OCI-M2 (cell line): ENCODE results near the gene NEIL3.

Source experiments
- DNase-seq: peaks from one replicate; lab custom pipeline; 2025; ENCODE audit not compliant: unreplicated experiment; lab: John Stamatoyannopoulos, UW

NEIL3 gene

DNA sequence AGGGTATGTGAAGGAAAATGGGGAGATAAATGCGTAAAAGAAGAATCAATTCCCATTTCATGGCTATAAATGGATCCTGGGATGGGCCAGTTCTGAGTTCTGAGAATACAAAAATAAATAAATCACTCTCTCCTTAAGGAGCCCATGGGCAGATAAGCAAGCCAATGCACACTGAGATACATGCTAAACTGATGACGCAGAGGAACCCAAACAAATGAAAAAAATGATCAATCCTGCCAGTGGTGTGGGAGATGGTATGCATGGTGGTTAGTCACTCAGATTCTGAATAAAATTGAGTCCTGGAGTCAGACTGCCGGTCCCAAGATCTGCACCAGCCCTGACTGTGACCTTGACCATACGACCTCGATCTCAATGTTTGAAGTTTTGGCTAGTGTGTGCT lies 59.7 kb downstream of the NEIL3 start:
- DNase-seq = no peak

DNA sequence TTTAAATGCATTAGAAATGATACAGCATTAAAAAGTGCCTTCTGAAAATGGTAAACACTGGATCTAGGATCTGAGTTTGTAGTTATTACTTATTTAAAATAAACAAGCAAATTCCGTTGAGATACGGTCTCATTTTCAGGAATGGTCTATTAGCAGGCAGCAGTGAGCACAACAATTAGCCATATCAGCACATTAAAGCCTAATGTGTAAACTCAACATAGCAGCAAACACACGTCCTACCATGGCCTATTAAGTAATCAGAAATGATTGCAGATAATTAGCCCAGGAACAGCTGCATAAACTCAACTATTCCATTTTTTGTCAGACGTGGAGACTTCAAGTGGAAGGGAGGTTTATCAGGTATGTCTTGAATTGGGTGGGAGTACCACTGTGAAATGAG lies 61.8 kb downstream of the NEIL3 start:
- DNase-seq = no peak

DNA sequence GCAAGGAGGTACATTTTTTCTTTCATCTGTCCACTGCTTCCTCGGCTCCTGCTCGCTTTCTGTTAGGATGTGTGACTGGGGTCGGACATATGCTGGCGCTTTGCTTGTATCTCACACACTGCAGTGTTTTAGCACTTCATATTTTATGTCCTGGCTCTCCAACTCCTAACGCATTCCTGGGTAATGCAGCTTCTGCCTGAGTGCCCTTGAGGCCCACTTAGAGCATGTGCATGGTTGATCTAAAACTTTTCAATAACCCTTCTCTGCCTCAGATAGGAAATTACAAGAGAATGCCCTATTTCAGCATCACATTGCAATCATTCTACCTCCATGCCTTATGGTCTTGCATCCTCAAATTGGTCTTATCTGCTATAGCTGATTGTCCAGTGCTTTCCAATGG lies 65.3 kb downstream of the NEIL3 start:
- DNase-seq = no peak

DNA sequence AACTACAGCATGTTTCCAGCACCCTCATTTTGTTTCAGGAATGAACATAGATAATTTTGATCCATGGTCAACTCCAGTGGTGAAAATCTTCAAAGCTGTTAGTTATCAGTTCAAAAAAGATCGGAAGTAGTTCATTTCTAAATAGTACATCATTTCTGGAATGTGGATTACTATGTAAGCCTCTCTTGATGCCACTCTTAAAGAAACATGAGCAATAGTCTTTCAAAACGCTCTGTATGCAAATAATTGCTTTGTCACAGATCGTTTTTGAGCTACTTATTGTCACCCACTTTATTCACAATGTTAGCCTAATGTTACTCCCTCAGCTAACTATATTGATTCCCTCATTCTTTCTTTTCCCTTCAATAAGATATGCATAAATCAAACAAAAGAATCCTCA lies 65.7 kb downstream of the NEIL3 start:
- no peak for DNase-seq

DNA sequence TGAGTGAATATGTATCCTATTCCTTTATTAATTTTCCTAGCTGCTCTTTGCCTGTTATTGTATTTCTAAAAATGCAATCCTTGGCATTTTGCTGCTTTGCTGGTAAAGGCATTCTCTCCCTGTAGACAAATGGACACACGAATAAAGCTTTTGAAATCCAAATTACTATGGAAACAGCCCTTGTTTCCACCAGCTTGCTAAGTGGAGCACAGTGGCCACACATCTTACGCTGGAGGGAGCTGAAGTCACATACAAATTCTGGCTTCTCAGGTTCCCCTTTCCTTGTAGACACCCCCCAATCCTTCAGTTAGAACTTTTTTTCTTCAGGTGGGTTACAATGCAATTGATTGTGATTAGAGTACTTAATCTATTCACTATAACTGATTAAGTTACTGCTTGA lies 66.3 kb downstream of the NEIL3 start:
- DNase-seq = no peak

DNA sequence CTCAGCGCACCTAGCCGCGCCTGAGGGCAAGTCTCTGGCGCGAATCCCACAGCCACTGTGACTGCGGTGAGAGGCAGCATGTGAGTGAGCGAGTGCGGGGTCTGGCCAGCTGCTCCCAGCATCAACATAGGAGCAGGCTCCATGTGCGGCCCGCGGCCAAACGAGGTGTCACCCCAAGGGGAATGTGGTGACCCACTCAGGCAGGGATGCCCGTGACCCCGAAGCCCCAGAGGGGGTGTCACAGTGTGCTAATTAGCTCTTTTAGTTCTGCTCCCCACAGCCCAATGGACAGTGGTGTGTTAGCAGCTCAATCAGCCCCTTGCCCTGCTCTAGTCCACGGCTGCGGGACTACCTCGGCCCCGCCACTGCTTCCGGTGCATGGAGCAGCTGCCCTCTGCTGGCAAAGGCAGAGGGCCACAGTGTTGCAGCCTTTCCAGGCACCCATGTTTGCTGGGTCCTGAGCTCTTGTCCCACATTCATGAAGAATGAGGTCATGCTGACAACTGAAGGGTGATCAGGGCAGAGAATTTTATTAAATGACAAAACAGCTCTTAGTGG lies 71.1 kb downstream of the NEIL3 start:
- no peak for DNase-seq

DNA sequence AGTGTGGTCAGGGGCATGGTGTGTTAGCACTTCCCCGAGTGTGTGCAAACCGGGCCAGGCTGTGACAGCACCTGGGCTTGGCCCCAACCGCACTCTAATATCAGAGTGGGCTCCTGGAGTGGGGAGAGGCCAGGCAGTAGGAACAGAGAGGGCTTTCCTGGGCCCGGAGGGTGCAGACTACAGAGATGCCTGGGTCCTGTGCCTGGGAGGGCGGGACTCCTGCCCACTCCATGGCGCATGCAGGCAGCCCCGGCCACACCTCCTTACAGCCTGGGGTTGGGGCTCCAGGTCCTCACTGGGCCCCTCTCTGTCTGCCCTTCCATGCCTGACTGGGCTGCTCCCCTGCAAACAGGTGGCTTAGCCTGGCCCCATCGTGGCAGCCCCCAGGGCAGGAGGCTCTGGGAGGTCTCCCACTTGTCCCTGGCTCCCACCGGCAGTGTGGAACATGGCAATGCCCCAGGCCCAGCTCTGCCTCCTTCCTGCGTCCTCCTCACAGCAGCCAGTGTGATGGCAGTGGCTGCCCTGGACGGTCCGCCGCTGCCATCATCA lies 72.2 kb downstream of the NEIL3 start:
- no peak for DNase-seq

DNA sequence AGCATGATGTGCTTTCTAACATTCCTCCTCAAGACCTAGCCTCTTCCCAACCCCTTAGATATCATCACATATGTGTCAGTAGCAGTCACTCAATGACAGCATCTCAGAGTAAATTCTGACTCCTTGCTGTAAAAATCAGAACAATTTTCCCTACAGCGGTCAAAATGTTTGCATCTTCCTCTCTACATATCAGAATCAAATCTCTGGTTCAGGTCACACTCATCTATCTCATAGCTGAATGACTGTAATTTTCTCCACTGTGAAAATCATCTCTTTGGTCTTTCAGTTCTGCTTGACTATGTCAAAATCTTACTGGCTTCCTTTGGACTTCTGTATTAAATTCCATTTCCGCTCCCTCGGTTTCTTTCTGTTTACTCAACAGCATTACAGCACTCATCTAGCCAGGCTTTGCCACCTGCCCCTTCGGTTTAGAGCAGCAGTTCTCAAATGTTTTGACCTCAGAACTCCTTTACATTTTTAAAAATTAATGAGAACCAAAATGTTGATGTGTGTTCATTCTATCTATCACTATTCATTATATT lies 75.3 kb downstream of the NEIL3 start:
- no peak for DNase-seq

DNA sequence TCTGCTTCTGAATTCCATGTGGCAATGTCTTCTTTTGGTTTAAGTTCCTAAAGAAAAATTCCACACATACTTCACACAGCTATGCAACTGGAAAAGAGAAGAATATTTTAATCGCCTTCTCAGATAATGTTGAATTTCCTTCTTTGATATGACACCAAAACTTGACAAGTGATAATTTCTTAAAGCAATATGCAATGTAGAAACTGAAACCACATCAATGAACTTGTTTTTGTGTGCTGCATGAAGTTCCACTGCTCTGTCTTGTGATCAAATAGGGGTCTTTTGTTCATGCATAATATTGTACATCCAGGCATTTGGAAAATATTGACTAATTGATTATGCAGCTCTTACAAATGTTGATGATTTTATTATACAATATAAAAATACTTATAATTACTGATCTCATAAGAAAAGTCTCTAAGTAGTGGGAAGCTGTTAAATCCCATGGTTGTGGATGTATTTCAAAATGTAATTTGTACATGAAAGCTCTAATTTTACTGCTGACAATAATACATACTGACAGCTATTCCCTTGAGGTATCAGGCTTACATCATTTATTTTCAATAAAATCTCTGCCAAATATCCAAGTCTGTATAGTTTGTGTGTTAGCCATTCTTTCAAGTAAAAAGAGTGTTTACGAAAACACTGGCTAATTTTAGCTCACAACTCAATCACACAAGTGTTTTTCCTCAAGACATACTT lies 76.1 kb downstream of the NEIL3 start:
- no peak for DNase-seq

DNA sequence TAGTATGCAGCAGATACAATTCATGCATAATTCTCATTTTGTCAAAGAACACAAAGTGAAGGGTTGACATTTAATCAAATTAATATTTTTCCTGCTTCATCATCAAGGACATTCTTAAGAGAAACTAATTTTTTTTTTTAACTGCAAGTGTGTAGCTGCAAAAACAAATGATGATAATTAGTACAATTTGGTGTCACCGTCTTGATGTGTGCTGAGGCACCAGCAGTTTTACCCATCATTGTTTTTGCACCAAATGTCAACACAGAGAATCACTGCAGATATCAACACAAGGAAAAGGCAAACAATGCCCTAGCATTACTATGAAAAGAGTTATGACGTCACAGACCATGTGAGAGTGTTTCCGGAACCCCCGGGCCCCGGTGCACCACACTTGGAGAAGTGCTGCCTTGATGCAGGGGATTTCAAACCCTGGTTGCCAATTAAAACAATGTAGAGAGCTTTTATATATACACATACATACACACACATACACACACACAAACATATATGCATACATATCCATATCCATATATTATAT lies 76.7 kb downstream of the NEIL3 start:
- DNase-seq = no peak

DNA sequence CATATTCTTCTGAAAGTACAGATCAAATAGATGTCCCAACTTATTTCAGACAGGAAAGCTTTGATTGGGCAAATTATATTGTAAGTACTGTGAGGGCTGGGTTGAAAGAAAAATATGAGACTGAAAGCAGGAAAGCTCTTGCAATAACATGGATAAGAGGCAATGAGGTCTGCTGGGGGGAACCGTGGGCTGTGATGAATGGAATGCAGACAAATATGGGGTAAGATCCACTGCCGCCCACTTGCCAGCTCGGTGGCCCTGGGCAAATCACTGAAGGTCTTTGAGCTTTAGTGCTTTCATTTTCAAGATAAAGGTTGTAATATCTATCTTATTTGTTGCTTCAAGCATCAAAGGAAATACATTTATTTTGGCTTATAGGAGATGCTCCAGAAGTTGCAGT lies 81.6 kb downstream of the NEIL3 start:
- no peak for DNase-seq

DNA sequence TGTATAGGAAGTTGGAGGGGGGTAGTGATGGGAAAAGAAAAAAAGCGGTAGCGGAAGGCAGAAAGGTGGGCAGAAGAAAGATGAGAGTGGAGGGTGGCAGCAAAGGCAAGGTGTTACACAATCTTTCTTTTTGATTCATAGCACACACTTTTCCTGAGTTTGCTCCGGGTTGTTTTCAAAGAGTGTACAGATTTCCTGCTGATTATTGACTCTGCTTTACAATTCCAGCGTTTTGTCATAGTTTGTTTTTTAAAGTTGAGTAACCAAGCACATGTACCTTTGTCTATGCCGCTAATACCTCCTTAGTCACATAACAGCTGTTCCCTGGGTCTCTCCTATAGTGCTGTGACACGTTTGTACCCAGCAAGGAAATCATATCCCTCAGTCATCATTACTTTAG lies 82.3 kb downstream of the NEIL3 start:
- DNase-seq = no peak

DNA sequence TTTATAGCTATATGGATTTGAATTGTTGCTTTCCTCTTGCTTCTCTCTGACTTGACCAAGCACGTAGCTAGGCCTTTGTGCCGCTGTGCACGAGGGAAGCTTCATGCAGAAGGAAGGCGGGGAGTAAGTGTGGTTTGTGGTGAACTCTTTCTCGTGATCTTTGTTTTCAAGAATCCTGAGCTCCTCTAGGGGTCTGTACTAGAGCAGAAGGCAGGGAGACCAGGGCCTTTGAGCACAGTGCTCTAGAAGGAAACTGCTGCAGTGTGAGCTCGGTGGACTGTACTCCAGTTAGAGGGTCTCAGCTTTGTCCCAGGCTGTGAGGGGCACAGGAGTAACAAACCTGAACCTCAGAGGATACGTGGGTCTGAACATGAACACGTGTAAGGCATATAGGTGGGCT lies 83.6 kb downstream of the NEIL3 start:
- no peak for DNase-seq

DNA sequence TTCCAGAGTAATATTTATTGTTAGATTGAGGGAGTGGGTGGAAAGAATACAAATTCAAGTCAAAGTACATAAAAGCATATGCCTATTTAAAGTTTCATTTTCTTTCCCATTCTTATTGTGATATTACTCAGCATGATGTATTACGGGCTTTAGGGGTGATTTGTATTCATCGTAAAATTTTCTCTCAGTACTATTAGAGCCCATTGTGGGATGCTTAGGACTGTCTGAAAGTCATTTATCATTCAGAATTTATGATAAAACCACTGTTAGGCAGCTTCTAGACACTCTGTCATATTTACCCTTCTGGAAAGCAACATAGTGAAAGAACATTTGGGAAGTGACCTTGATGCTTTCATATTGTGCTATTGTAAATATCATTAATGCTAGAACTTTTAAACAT lies 86.7 kb downstream of the NEIL3 start:
- DNase-seq = no peak

DNA sequence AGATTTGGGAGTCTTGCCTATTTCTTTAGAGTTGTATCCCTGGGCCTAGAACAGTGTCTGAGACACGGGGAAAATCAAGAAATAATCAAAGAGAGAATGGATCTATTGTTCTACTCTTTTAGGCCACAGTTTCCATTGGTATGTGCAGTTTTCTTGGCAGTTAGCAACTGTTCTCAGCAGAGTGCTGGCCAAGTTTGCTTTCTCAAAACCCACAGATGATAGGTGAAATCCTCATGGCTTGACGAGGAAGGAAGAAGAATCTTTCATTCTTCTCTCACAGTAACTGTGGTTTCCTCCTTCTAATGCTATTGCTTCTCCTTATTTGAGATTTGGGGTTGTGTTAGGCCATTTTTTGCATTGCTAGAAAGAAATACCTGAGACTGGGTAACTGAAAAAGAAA lies 90.4 kb downstream of the NEIL3 start:
- no peak for DNase-seq

DNA sequence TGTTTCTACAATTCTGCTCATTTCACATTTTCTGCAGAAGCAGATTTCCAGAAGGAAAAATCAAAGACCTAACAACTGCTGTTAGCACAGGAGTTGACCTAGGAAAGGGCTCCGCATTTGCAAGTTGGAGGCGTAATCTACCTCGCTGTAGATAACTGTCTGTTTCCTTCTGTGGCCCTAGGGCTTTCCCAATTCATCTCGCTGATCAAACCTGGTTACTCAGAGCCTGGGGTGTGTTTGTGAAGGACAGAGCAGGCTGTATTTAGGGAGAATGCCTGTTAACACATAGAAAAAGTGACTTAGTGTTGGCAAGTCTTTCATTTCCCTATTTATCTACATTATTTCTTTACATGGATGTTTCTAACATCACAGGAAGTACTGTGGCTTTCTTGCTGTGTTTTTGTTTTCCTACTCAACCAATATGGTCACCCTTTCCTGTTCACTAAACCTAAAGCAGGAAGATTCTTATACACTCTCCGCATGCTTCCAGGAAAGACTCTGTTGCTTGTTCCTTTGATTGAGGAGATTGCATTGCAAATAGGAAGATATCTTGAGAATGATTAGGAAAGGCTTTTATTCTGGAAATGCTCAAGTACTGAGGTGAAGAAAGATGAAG lies 92.1 kb downstream of the NEIL3 start:
- DNase-seq = no peak

DNA sequence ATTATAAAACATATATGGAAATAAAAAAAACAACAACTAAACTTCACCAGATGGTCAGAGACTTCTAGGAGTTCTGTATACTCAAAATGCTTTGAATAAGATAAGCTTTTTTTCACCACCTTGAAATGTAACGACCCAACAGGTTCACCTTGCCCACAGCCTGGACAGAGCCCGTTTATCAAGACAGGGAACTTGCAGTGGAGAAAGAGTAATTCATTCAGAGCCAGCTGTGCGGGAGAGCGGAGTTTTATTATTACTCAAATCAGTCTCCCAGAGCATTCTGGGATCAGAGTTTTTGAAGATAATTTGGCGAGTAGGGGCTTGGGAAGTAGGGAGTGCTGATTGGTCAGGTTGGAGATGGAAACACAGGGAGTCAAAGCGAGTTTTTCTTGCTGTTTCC lies 94.1 kb downstream of the NEIL3 start:
- DNase-seq = no peak

DNA sequence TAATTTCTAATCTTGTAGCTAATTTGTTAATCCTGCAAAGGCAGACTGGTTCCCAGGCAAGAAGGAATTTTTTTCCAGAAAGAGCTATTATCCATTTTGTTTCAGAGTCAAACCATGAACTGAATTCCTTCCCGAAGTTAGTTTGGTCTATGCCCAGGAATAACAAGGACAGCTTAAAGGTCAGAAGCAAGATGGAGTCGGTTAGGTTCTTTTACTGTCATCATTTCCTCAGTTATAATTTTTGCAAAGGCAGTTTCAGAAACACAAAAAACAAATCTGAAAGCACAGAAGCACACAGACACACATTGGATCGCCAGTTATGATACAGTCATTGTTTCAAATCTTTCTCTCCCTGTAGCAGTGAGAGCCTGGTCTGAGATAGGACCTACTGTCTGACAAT lies 94.7 kb downstream of the NEIL3 start:
- no peak for DNase-seq

DNA sequence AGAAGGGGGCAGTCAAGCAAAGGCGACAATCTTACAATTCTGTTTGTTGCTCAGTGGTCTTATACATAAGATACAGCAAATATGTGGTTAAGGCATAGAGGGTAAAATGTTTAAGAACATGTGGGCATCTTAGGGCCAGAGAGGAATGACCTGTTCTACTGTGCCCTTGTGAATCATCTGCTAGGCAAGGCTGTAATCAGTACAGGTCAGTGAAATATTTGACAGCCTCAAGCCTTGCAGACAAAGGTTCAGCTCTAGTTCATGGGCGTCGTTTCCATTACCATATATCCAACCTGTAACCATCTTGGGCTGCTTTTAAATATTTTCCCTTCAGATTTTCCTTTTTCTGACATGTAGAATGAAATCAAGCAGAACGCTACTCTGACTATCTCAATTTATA lies 95.3 kb downstream of the NEIL3 start:
- no peak for DNase-seq

DNA sequence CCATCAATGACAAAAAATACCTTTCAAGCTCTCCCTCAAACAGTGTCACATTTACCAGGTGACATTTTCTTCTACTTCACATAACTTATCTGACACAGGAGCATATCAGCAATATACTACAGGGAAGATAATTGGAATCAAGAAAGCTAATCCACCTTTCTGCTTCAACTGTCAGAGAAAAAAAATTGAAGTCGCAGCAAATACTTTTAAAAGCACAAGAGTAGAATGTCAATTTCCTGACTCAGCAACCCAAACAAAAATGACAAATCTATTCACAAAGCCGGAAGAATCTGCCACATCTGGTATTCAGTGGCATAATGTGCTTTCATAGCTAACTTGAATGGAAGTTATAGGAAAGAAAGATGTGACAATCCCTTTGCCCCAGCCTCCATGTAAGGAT lies 95.8 kb downstream of the NEIL3 start:
- DNase-seq = no peak

DNA sequence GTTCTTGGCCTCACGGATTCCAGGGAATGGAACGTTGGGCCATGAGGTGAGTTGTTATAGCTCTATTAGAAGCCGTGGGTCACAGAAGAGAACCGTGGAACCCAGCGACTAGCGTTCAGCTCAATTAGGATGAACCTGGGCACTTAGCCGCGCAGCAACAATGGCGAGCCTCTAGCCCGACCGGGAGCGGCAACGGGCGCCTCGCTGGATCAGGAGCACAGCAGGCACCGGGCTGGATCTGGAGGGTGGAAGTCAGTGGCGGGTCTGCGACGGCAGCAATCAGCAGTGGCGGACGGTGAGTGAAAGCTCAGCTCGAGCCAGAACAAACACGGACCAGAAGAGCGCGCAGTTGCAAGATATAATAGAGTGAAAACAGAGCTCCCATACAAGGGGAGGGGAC lies 98.3 kb downstream of the NEIL3 start:
- no peak for DNase-seq

DNA sequence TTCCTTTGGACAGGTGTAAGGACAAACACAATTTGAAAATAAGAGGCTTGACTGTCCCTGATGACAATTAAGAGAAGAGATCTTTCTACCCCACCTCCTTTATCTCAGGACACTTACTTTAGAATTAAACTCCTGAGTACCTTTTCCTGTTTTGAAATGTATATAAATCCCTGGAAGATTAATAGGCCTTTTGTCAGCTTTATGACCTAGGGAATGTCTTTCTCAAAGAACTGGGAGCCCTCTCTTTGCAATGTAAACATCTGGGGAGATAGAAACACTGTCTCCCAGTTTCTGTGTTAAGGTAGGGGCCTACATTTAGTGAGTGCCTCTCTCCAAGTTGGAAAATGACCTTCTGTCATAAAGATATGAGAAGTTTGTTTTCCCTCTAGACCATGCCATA lies 100.9 kb downstream of the NEIL3 start:
- no peak for DNase-seq
